ENCODE data around the gene CCDC9. TPM values are rescaled to one million over a fixed set of nuclear protein-coding genes. Genes with fewer than 3 reads are reported as not detected.

Gene CCDC9
- total and polyA plus RNA-seq, 9 donors, result 14.8 to 65.7 (median 37.0) TPM

DNA sequence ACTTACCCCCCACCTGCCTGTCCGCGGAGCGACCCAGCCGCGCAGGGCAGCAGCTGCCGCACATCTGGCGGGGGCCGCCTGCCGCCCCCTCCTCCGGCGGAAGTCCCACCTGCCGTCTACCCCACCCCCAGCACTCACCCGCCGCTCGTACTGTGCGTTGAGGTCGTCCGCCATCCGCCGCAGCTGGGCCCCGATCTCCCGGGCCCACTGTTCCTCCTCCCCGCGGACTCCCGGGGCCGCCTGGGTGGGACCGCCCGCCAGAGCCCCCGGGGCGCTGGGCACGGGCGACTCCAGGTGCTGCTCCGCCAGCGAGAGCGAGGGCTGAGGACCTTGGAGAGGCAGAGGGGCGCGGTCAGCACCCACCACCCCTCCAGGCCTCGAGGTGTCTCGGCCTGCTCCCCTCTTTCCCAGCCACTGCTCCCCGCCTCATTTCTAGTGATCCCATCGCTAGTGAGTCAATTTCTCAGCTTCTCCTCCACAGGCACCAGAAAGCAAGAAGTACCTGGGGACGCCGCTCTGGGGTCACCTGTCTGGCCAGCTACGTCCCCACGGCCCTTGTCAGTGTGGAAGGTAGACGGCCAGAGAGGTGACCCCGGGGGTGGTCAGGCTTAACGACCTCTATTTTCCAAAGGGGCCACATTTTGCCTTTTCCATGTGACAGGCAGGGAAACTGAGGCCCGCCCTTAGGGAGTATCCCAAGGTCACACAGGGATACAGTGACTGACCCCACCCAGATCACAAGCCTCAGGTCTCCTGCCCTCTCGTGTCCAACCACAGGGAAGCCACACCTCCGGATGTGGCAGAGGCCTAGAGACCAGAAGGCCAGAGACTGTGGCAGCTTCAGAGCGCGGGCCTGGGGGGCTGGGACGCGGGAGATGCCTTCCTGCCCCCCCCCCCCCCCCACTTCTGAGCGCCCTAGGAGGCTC lies 29.6 kb upstream of the CCDC9 start:
- H3K27me3 ChIP-seq, result no peaks in the 10 kb centered on the region
- H3K9me3 ChIP-seq, result no peaks in the 10 kb centered on the region
- WGBS, 3 donors, result 9 to 27% (median 10%) methylated on average over 16 to 56 of the region's 56 CpGs
- peaks cover 11% of the 10 kb centered on the region for H3K4me1 ChIP-seq (ENCODE audit: insufficient read depth)
- intact Hi-C loops (cut with DNase I), result no loop called here
- H3K36me3 ChIP-seq, result no peaks in the 10 kb centered on the region
- peak overlapping the region; percentile 64 for H3K4me3 ChIP-seq
- no peak for TF ChIP-seq POLR2A (IDR thresholded peaks at IDR 0.05)
- TF ChIP-seq EP300 (IDR thresholded peaks at IDR 0.05), result no peak
- no peak for TF ChIP-seq CTCF (IDR thresholded peaks at IDR 0.05)
- H3K27ac ChIP-seq, result peak overlapping the region; percentile 95 to 96
- peak; percentile 69 to 75 (median 73) for DNase-seq

GRCh38 chr19:47227352-47228167 lies 28.8 kb upstream of the CCDC9 start:
- H3K36me3 ChIP-seq, result no peaks in the 10 kb centered on the region
- peak overlapping the region; percentile 95 to 96 for H3K27ac ChIP-seq
- no peaks in the 10 kb centered on the region for H3K9me3 ChIP-seq
- peak overlapping the region; percentile 64 for H3K4me3 ChIP-seq
- H3K27me3 ChIP-seq, result no peaks in the 10 kb centered on the region
- TF ChIP-seq CTCF (IDR thresholded peaks at IDR 0.05) (no peak), POLR2A (IDR thresholded peaks at IDR 0.05) (peak; percentile 53), EP300 (IDR thresholded peaks at IDR 0.05) (peak; percentile 11)
- intact Hi-C loops (cut with DNase I), result loop anchor here in 1 of 4 donors (2.0 kb wide), 1 partner anchor 115 kb away; the partner anchor contains the start of gene ZC3H4
- 2 to 4% (median 2%) methylated on average over 25 to 27 of the region's 27 CpGs for WGBS, 3 donors
- H3K4me1 ChIP-seq (ENCODE audit: insufficient read depth), result peaks cover 12% of the 10 kb centered on the region
- DNase-seq, result peak; percentile 82 to 91 (median 87)

DNA sequence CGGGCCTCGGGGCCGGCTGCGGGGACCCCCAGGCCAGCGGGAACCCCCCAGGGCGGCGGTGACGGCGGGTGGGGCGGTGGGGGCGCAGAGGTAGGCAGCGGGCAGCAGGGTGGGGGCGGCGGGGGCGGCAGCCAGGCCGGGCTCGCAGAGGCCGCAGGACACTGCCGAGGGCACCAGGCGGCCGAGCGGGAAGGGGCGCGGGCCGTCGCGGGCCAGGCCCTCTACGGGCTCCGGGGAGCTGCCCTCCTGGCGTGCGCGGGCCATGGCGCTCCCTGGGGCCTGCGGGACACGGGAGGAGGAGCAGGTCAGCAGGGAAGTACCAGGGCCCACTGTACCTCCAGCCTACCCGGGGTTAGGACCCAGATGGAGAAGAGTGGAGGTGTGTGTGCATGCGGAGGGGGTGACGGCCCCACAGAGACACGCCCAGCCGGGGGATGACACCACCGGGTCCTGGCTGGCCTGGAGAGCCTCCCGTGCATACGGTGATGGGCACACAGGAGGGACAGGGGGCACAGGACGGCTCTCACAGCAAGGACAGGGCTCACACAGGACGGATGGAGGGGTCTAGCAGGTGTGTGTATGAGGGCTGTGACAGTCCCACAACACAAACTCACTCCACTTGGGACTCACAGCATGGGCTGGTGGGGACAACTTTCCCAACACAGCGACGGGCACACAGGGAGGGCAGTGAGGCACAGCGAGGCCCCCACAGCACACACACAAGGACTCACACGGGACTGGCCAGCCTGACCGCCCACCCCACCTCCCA lies 28.0 kb upstream of the CCDC9 start:
- Histone ChIP-seq H3K9me3 (no peaks in the 10 kb centered on the region), H3K4me3 (peak overlapping the region; percentile 64), H3K27me3 (no peaks in the 10 kb centered on the region), H3K27ac (peak overlapping the region; percentile 95 to 96), H3K36me3 (no peaks in the 10 kb centered on the region), H3K4me1 (ENCODE audit: insufficient read depth) (peaks cover 12% of the 10 kb centered on the region)
- peak; percentile 52 to 69 (median 57) for DNase-seq
- intact Hi-C loops (cut with DNase I), result loop anchor here in 1 of 4 donors (2.0 kb wide), 1 partner anchor 116 kb away; the partner anchor contains the start of gene ZC3H4
- WGBS, 3 donors, result 8 to 11% (median 10%) methylated on average over 36 to 50 of the region's 50 CpGs
- TF ChIP-seq CTCF (IDR thresholded peaks at IDR 0.05) (no peak), EP300 (IDR thresholded peaks at IDR 0.05) (no peak), POLR2A (IDR thresholded peaks at IDR 0.05) (no peak)
